NCI-H2107 treated with DMSO at 0.1 percent for 48 hours (cell line): Measurements from ENCODE around the gene USP10.
"Not testable (repeated sequence)": the region's sequence is repeated elsewhere in the genome, so short reads cannot be mapped to it uniquely, and the experiment has no call there.

ENCODE experiments used
- DNase-seq: peaks from one replicate; lab custom pipeline; 2025; ENCODE audit not compliant: unreplicated experiment; lab: John Stamatoyannopoulos, UW

Gene USP10

DNA sequence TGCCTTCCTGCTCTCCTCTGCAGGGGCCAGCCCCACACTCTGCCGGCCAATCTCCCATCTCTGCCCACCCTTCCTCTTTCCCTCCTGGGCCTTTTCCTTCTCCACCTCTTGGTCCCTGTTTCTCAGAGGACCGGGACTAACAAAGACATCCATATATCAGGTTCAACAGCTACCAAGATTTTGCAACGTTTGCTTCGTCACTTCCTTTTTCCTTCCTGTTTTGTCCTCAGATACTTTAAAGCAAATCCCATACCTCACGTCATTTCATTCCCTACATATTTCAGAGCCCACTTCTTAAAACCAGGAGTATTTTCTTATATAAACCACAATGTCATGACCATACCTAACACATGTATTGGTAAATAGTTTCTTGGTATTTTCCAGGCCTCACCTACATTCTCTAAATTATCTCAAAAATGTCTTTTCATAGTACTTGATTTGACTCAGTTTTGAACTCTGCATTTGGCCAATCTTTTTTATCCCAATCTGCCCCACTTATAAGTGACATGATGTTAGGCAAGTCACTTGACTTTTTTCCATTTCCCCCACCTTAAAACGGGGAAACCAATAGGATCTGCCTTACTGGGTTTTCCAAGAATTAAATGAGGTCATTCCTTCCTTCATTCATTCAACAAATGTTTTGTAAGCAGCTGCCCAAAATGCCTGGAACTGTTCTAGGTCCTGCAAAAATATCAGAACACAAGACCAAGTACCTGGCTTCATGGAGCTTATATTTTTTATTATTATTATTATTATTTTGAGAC, 7.2 kb upstream of the USP10 start:
- no peak for DNase-seq

DNA sequence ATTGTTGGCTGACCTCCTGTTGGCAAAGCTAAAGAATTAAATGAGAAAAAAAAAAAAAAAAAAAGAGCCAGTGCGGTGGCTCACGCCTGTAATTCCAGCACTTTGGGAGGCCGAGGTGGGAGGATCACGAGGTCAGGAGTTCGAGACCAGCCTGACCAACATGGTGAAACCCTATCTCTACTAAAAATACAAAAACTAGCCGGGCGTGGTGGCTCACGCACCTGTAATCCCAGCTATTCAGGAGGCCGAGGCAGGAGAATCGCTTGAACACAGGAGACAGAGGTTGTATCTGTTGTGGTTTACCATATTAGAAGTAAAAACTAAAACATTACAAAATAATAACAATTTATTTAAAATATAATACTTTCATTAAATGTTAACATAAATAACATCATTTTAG, 5.9 kb upstream of the USP10 start:
- DNase-seq = not testable (repeated sequence)

DNA sequence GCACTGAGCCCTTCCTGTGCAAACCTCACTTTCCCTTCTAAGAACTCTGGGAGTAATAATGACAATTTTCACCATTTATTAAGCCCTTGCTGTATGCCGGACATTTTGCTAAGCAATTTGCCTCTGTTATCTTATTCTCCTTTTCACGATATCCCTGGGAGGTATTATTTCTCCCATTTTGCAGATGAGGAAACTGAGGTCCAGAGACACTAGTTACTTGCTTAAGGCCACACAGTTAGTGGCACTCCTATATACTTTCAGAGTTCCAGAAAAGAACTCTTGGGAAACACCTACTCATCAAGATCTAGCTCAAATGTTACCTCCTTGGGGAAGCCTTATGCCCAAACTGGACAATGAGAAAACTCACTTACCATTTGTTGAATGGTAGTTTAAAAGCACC, 4.8 kb upstream of the USP10 start:
- no peak for DNase-seq

DNA sequence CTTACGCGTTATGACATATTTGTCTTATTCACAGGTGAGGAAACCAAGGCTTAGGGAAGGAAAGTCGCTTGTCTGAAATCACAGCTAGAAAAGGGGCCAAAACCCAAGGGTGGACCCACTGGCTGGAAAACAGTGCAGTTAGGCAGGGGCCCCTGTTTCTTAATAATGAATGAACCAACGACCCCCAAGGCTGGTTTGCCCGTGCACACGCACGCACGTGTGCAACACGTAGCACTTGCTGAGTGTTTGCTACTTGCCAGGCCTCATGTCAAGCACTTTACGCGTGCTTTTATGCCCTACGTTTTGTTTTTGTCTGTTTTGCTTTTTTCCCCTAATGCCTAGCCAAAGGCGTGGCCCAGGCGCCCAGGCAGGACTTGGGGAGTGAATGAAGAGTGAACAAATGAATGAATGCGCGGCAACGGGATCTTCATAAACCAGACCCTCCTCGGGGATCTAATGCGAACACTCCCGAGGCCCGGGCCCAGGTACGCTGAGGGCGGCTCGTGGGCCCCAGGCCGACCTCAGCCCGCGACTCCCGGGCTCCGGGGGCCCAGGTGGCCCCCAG, 571 bp upstream of the USP10 start:
- no peak for DNase-seq

DNA sequence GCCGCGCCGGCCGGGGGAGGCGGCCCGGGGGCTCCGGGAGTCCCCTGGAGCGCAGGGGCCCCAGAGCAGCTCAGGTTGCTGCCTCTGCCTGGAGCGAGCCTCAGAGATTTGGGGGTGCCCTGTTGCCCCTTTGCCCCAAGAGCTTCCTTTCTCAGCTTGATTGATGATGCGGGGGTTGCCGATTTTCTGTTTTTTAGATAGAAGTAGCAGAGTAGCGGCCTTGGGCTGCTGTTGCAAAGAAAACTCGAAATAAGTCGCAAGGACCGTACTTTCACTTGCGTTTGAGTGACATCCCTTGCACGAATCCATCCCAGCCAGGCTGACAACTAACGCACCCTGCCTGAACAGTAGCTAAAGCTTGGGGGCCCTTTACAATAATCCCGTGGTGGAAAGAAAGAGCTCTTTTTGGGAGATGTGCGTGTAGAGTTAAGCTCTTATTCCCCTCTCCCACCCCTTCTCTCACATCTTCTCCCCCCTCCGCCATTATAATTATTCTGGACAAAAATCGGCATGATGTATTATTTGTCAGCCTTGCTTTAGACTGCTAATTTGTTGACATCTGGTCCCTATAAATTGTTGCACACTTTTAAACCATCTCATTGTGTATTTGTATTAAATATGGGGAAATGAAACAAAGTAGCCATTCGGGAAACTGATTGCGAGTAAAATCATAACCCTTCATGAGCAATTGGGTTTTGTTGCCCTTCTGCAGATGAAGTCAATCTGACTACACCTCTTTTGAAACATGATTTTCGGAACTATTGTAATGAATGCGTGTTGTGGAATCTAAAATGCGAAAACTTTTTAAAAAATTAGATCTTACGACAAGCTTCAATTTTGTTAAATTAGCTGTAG, 873 bp downstream of the USP10 start:
- DNase-seq = no peak

DNA sequence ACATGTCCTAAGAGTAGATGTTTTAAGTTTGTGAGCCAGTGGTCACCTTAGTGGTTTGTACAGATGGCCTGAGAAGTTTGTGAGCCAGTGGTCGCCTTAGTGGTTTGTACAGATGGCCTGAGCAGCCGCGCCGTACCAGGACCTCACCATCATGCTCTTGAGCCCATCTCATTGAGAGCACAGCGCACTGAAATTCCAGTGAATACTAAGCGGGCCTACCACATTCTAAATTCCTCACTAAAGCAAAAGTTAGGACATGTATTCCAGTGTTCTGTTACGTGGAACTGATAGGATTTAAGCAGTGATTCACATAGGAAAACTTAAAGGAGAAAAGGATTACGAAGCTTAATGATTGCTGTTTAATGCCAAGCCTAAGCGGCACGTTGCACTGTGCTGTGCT, 3.9 kb downstream of the USP10 start:
- DNase-seq = no peak

DNA sequence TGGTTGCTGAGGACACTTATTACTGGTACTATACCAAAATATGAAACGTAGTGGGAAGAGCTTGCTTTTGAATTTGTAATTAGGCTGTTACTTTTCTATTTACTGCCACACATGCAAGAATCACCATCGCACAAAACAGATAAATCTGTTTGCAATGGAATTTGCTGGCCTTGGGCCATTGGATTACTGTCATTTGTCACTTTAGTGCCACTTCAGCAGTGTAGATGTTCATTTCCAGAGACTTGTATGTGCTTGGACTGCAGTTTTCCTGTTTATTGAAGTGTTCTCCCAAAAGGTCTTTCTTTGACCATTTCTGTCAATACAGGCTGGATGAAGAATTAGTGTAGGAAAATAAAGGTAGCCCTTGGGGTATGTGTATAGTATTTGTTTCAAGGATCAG, 4.5 kb downstream of the USP10 start:
- no peak for DNase-seq

DNA sequence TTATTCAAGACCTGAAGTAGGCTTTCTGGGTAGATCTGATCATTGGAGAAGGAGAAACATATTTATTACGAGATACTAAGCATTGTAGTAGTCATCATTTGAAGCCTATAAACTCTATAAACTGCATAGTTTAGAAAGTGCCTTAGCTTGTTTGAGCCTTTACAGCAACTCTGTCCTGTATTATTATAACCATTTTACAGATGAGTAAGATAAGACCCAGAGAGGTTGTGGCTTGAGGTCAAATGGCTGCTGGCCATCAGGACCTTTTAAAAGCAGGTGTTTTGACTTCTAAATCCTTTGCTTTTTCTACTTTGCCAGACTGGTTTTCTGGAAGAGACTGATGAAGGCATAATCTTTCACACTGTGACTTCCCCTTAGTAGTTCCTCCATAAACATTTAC, 7.1 kb downstream of the USP10 start:
- no peak for DNase-seq

DNA sequence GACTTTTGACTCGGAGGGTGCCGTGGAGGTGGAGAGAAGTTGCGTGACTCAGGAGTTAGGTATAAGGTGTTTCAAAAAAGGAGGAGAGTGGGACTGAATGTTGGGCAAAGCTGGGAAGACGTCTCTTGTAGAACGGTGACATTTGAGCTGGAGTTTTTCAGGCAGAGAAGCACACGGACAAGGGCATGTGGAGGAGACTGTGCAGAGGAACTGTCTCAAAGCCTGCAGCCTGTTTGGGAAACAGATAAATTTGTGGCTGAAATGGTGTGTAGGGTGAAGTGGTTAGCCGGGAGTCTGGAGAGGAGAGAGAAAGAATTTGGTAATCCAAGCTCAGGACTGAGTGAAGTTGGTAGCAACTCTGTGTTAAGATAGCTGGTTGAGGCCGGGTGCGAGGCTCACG, 9.8 kb downstream of the USP10 start:
- no peak for DNase-seq

DNA sequence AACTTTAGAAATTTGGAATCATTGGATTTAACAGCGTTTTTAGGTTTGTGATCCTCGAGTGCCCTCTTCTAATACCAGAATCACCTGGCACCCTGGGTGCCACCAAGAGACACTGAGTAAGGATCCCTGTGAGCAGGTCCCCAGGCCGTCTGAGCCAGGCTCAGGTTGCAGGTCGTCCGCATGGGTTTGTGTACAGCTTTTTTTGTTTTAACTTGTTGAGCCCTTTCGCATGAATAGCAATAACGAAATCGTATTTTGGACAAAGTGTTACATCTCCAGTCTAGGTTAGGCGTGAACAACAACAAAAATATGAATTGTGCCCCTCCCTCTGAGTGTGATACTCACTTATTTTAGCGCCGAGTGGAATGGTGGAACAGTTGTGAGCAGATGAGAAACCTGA, 10.9 kb downstream of the USP10 start:
- no peak for DNase-seq

DNA sequence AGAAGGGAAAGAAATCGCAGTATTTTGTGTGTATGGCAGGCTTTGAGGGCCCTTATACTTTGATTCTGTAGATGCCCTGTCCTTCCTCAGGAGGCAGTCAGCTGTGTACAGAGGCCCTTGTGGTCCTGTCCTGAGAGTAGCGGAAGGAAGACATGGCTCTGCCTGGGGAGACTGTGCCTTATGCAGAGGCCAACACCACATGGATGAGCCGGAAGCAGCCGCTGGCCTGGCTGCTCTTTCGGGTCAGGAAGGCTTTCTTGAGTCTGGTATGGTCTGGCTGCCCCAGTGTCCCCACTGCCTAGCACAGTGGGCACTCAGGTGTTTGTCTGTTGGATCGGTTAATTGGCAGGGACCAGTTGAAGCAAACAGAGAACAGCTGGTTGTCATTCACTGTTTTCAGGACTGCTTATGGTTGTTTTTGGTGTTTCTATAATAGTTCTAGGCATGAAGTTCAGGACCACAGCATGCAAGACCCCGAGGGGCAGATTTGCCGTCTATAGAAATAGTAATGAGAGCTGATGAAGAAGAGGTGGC, 12.4 kb downstream of the USP10 start:
- DNase-seq = no peak

DNA sequence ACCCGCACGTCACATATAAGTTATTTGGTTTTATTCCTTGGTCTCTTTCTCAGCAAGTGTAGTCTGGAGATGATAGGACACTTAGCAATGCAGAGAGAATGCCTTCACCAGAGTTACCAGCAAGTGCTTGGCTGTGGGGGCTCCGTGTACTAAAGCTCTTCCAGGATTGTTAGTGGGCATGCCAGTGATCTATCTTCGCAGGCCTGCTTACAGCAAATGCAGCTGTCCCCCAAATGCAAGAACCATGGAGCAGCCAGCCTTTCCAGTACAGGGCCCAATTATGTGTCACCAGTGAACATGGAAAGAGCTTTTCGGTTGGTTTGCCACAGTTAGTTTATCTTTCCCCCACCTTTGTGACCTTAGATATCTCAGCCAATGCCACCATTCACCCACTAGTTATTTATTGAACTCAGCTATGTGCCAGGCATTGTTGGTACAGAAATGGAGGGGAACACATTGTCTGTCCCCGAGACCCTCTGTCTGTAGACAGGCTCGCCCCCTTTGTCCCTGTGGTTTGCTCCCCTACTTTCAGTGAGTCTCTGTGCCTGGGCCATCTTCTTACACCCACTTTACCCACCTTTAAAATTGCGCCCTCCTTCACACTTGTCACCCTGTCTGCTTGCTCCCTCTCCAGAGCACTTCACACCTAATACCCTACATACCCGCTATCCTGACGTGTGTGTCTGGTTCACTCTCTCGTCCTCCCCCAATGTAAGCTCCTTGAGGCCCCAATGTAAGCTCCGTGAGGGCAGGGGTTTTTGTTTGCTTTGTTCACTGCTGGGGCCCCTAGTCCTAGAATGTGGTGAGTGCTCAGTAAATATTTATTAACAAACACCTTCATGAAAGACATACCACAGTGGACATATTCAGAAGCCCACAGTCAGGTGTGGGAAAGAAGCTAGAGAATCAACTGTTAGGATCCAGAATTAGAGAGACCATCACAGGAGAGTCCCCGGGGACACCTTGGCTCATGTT, 13.3 kb downstream of the USP10 start:
- DNase-seq = no peak

DNA sequence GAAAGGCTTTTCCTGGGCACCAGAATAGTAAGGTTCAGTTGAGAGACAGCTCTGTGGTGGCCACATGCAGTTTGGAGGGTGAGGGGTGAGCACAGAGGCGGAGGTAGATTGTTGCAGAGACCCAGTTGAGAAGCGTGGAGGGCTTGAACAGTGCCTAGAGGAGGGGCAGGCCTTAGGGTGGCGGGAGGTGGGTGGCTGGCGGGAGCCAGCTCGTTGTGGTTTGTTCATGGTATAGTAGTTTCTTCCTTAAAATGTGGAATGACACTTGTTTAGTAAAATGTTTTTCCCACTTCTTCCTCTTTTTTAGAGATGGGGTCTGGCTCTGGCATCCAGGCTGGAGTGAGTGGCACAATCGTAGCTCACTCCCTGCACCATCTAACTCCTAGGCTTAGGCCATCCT, 14.2 kb downstream of the USP10 start:
- DNase-seq = no peak

DNA sequence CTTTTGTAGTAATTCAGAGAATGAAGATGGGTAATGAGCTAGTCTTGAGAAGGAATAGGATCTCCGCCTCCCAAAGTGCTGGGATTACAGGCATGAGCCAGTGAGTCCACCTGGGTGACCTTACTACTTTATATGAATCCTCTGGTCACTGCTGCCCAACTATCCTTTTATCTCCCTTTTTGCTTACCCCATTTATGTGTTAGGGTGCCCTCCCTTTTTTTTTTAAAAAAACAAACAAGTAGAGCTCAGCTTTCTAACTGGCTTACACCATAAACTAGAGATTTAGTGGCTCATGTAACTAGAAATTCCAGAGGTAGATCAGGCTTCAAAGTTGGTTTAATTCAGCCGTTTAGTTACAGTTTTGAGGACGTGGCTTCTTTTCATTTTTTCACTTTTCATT, 15.6 kb downstream of the USP10 start:
- DNase-seq = no peak

DNA sequence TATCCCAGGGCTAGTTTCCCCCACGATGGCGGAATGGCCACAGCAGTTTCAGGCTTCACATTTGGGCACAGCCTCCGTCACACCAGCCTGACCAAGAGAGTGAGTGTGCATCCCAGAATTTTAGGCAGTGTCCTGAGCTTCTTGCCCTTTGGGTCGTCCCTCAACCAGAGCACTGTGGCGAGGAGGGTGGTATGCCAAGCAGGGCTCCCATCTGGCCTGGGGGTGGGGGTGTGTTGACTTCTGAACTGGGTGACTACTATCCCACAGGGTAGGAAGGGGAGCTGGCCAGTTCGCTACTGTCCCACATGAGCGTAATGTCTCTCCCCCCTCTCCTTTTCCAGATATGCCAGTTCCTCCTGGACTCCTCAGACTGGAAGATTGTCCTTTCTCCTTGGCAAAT, 16.1 kb downstream of the USP10 start:
- no peak for DNase-seq

DNA sequence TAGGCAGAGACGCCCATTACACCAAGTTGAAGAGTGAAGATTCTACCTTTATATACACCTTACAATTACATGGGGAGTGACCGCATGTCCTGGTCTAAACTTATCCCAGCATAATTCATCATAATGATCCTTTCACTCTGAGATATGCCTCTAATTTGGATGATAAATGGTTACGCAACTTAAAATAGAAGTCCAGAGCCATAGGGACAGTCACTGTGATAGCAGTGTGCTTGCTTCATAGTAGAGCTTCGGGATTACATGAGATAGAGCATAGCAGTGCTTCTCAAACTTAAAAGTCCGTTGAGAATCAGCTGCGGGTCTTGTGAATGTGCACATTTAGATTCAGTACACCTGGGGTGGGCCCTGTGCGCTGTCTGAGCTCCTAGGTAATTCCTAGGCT, 16.9 kb downstream of the USP10 start:
- no peak for DNase-seq

DNA sequence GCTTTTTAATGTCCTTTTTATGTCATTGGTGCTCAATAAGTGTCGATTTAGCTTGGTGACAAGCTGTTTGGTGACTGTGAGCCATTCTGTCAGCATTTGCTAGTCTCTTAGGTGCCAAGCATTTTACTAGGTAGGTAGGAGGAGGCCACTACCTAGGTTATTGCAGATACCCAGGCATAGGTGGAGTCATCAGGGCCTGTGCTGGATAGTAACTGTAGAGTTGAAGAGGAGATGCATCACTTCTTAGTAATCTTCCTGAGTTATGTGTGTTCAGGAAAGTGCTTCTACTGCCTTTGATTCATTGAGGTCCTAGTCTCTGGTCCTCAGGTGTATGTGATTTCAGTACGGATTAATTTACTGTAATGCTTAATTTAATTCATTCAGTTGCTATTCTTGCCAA, 17.7 kb downstream of the USP10 start:
- no peak for DNase-seq

DNA sequence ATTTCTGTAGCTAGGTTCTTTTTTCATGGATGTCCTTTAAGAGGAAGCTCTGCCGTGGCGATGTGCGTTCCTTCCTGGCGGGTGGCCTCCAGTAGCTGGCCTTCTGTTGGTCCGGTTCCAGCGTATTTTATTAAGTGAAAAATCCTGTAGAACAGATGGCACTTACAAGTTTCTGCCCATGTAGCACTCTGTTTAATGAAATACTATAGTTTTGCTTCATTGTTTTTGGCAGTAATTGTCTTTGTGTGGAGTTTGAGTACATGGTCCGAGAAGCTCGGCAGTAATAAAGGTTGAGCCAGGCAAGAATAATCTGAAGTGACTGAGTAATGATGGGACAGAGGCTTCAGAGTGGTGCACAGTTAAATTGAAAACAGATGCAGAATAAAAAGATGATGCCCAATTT, 20.4 kb downstream of the USP10 start:
- DNase-seq = no peak

DNA sequence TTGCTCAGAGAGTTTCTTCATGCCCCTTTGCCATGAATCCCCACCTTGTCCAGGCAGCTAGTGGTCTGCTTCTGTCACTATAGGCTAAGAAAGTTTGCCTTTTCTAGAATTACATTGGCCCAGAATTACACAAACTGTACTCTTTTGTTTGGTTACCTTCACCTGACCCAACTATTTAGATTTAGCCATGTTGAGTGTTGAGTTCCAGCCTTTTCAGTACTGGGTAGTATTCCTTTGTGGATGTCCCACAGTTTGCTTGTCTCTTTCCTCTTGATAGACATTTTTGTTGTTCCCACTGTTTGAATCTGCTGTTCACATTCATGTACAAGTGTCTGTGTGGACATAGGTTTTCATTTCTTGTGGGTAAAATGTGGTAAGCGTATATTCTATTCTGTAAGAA, 22.3 kb downstream of the USP10 start:
- no peak for DNase-seq

DNA sequence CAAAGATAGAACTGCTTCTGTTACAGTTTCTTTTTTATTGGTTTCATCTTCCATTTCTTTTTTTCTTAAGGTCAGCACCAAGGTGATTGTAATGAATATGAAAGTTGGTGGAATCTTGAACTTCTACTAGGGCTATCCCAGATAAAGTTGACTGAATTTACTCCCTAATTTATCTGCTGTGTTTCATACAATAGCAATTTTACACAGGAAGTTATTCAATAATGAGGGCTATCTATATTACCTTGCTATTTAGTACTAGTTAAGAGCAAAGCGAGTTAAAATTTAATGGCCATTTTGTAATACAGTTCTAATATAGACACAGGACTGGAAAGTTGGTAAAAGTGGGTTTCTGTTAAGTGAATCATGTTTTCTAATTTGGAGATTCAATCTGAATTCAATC, 24.1 kb downstream of the USP10 start:
- DNase-seq = no peak
